ENCODE measurements around the gene ERCC6. TPM values are rescaled to one million over a fixed set of nuclear protein-coding genes. Genes with fewer than 3 reads are reported as not detected.

The ERCC6 gene
- total RNA-seq, 1 donor from 2014 or later: 46.2 TPM

- no peak for TF ChIP-seq CTCF (IDR thresholded peaks at IDR 0.05)
- Mint-ChIP-seq H3K27me3 (peaks cover 14% of the 10 kb centered on the region), H3K4me3 (peak overlapping the region; percentile 0), H3K9me3 (peaks cover 11% of the 10 kb centered on the region), H3K4me1 (peaks cover 21% of the 10 kb centered on the region), H3K36me3 (ENCODE audit: low read depth) (no peaks in the 10 kb centered on the region), H3K27ac (peak overlapping the region; percentile 15)
- intact Hi-C loops (cut with micrococcal nuclease): loop anchor here (1.0 kb wide), 1 partner anchor 29 kb away; the partner anchor contains the start of gene ERCC6
- DNase-seq: no peak
- peak; percentile 80 for ATAC-seq (ENCODE audit: low read depth)
- ChIA-PET CTCF (interaction anchor here (1.3 to 1.4 kb wide), 2 partner anchors 25 to 33 kb away, joined by 3 read pairs; no protein-coding TSS in a partner anchor), POLR2A (interaction anchor here (1.4 to 2.8 kb wide), 2 partner anchors 29 to 31 kb away, joined by 3 to 15 read pairs; partner anchors contain the start of gene ERCC6)
These were observed 29.3 kb upstream of the ERCC6 start for GRCh38 chr10:49568235-49568634.

- H3K4me3 Mint-ChIP-seq: peak overlapping the region; percentile 0
- peak overlapping the region; percentile 15 for H3K27ac Mint-ChIP-seq
- peaks cover 11% of the 10 kb centered on the region for H3K9me3 Mint-ChIP-seq
- no peaks in the 10 kb centered on the region for H3K36me3 Mint-ChIP-seq (ENCODE audit: low read depth)
- TF ChIP-seq CTCF (IDR thresholded peaks at IDR 0.05): no peak
- peaks cover 21% of the 10 kb centered on the region for H3K4me1 Mint-ChIP-seq
- CTCF ChIA-PET: interaction anchor here (1.3 kb wide), 1 partner anchor 26 kb away, joined by 3 read pairs; no protein-coding TSS in a partner anchor
- ATAC-seq (ENCODE audit: low read depth) (peak; percentile 37), DNase-seq (no peak)
- intact Hi-C loops (cut with micrococcal nuclease): loop anchor here (1.0 kb wide), 1 partner anchor 29 kb away; the partner anchor contains the start of gene ERCC6
- H3K27me3 Mint-ChIP-seq: peaks cover 15% of the 10 kb centered on the region
- POLR2A ChIA-PET: interaction anchor here (1.4 to 2.8 kb wide), 2 partner anchors 29 to 31 kb away, joined by 3 to 15 read pairs; partner anchors contain the start of gene ERCC6
These were observed 28.9 kb upstream of the ERCC6 start for GRCh38 chr10:49567810-49568209.

GRCh38 chr10:49564461-49565009 lies 25.6 kb upstream of the ERCC6 start:
- ChIA-PET POLR2A (no interaction called here), CTCF (no interaction called here)
- DNase-seq: no peak
- H3K4me1 Mint-ChIP-seq: peaks cover 21% of the 10 kb centered on the region
- peaks cover 11% of the 10 kb centered on the region for H3K9me3 Mint-ChIP-seq
- no peak overlapping the region for H3K4me3 Mint-ChIP-seq
- H3K36me3 Mint-ChIP-seq (ENCODE audit: low read depth): no peaks in the 10 kb centered on the region
- peaks cover 23% of the 10 kb centered on the region for H3K27me3 Mint-ChIP-seq
- TF ChIP-seq CTCF (IDR thresholded peaks at IDR 0.05): no peak
- no peak overlapping the region for H3K27ac Mint-ChIP-seq
- intact Hi-C loops (cut with micrococcal nuclease): no loop called here
- ATAC-seq (ENCODE audit: low read depth): no peak

- intact Hi-C loops (cut with micrococcal nuclease): no loop called here
- ChIA-PET POLR2A (no interaction called here), CTCF (no interaction called here)
- DNase-seq (no peak), ATAC-seq (ENCODE audit: low read depth) (no peak)
- Mint-ChIP-seq H3K27me3 (peaks cover 21% of the 10 kb centered on the region), H3K27ac (no peak overlapping the region), H3K4me3 (no peak overlapping the region), H3K9me3 (peaks cover 6% of the 10 kb centered on the region), H3K36me3 (ENCODE audit: low read depth) (no peaks in the 10 kb centered on the region), H3K4me1 (peaks cover 9% of the 10 kb centered on the region)
- no peak for TF ChIP-seq CTCF (IDR thresholded peaks at IDR 0.05)
These were observed 24.0 kb upstream of the ERCC6 start for GRCh38 chr10:49562893-49563292.

DNA sequence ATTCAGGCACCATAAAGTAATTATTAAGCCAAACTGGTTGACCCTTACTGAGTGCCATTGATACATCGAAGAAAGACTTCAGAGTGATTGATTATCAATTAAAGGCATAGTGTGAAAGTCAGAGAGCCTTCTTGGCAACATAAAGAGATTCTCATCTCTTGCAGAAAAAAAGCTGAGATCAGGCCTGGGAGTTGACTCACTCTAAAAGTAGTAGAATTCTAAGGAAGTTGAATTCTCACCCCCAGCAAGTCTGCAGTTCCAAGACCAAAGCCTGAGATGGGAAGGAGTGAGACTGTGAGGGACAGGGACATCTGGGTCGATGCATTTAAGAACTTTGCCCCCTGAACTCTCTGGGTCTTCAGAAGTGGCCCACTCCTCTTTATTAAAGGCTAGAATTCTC lies 21.6 kb upstream of the ERCC6 start:
- CTCF ChIA-PET: no interaction called here

More for the DNA sequence above, 21.6 kb upstream of the ERCC6 start:
- no peak overlapping the region for H3K27ac Mint-ChIP-seq
- no peak overlapping the region for H3K4me3 Mint-ChIP-seq
- ATAC-seq (ENCODE audit: low read depth): no peak
- H3K36me3 Mint-ChIP-seq (ENCODE audit: low read depth): no peaks in the 10 kb centered on the region
- no peak for TF ChIP-seq CTCF (IDR thresholded peaks at IDR 0.05)
- H3K4me1 Mint-ChIP-seq: no peaks in the 10 kb centered on the region
- POLR2A ChIA-PET: no interaction called here
- no peak for DNase-seq
- H3K9me3 Mint-ChIP-seq: no peaks in the 10 kb centered on the region
- intact Hi-C loops (cut with micrococcal nuclease): no loop called here
- peaks cover 21% of the 10 kb centered on the region for H3K27me3 Mint-ChIP-seq
